Effector memory CD4-positive, alpha-beta T cell (primary cell): ENCODE results near the gene GABRR3.

Experiments used
- DNase-seq, 3 donors: peaks; one replicate each; pipeline ENCODE4 v3.0.0-alpha.2; 2020
- H3K27ac ChIP-seq: 2 replicates; pipeline ENCODE4 v1.7.0; 2013; ENCODE audit warnings: mild to moderate bottlenecking, low read length, moderate library complexity; ENCODE audit not compliant: insufficient read depth, poor library complexity, severe bottlenecking
- H3K27me3 ChIP-seq: replicated peaks from 2 replicates; pipeline ENCODE4 v1.7.0; 2013; ENCODE audit warnings: mild to moderate bottlenecking, low read length; ENCODE audit not compliant: insufficient read depth, control insufficient read depth, poor library complexity, severe bottlenecking
- H3K36me3 ChIP-seq: 2 replicates; pipeline ENCODE4 v1.7.0; 2013; ENCODE audit warnings: mild to moderate bottlenecking, low read length, moderate library complexity; ENCODE audit not compliant: control insufficient read depth, insufficient read depth
- H3K4me1 ChIP-seq: 2 replicates; pipeline ENCODE4 v1.7.0; 2013; ENCODE audit warnings: low read length, mild to moderate bottlenecking; ENCODE audit not compliant: control insufficient read depth, insufficient read depth, poor library complexity, severe bottlenecking
- H3K4me3 ChIP-seq: 2 replicates; pipeline ENCODE4 v1.7.0; 2013; ENCODE audit warnings: low read length, low read depth, mild to moderate bottlenecking; ENCODE audit not compliant: insufficient read depth, poor library complexity, severe bottlenecking
- H3K9me3 ChIP-seq: 2 replicates; pipeline ENCODE4 v1.7.0; 2013; ENCODE audit warnings: mild to moderate bottlenecking, low read length, moderate library complexity; ENCODE audit not compliant: control insufficient read depth

The GABRR3 gene

GRCh38 chr3:98039322-98040024 is 4.4 kb upstream of the GABRR3 start:
- DNase-seq, result peak; percentile 28 to 63 (median 62)
- no peaks in the 10 kb centered on the region for H3K27me3 ChIP-seq
- no peaks in the 10 kb centered on the region for H3K4me1 ChIP-seq
- H3K27ac ChIP-seq, result peak overlapping the region; percentile 84
- no peaks in the 10 kb centered on the region for H3K36me3 ChIP-seq
- peak overlapping the region; percentile 39 for H3K4me3 ChIP-seq
- H3K9me3 ChIP-seq, result no peaks in the 10 kb centered on the region

GRCh38 chr3:98038876-98039275 is 3.8 kb upstream of the GABRR3 start:
- Histone ChIP-seq H3K9me3 (no peaks in the 10 kb centered on the region), H3K4me3 (no peak overlapping the region), H3K27me3 (no peaks in the 10 kb centered on the region), H3K36me3 (no peaks in the 10 kb centered on the region), H3K27ac (peak overlapping the region; percentile 84), H3K4me1 (no peaks in the 10 kb centered on the region)
- DNase-seq, result no peak

- H3K36me3 ChIP-seq, result no peaks in the 10 kb centered on the region
- H3K4me3 ChIP-seq, result no peak overlapping the region
- DNase-seq, result no peak
- H3K4me1 ChIP-seq, result no peaks in the 10 kb centered on the region
- H3K27me3 ChIP-seq, result no peaks in the 10 kb centered on the region
- no peaks in the 10 kb centered on the region for H3K9me3 ChIP-seq
- H3K27ac ChIP-seq, result no peak overlapping the region
Measured at GRCh38 chr3:98038286-98038685, 3.2 kb upstream of the GABRR3 start.

GRCh38 chr3:98034486-98034885 is 629 bp downstream of the GABRR3 start:
- no peak overlapping the region for H3K4me3 ChIP-seq
- DNase-seq, result no peak
- H3K9me3 ChIP-seq, result no peaks in the 10 kb centered on the region
- no peaks in the 10 kb centered on the region for H3K36me3 ChIP-seq
- H3K27me3 ChIP-seq, result no peaks in the 10 kb centered on the region
- no peak overlapping the region for H3K27ac ChIP-seq
- peaks cover 3% of the 10 kb centered on the region for H3K4me1 ChIP-seq

GRCh38 chr3:98034036-98034435 is 1.1 kb downstream of the GABRR3 start:
- H3K27ac ChIP-seq, result no peak overlapping the region
- H3K36me3 ChIP-seq, result no peaks in the 10 kb centered on the region
- H3K4me1 ChIP-seq, result peaks cover 8% of the 10 kb centered on the region
- no peak for DNase-seq
- no peak overlapping the region for H3K4me3 ChIP-seq
- H3K27me3 ChIP-seq, result no peaks in the 10 kb centered on the region
- no peaks in the 10 kb centered on the region for H3K9me3 ChIP-seq

- DNase-seq, result no peak
- Histone ChIP-seq H3K27ac (no peak overlapping the region), H3K4me3 (no peak overlapping the region), H3K27me3 (no peaks in the 10 kb centered on the region), H3K9me3 (no peaks in the 10 kb centered on the region), H3K4me1 (peaks cover 16% of the 10 kb centered on the region), H3K36me3 (no peaks in the 10 kb centered on the region)
Measured at GRCh38 chr3:98032904-98033303, 2.2 kb downstream of the GABRR3 start.

- no peaks in the 10 kb centered on the region for H3K36me3 ChIP-seq
- H3K9me3 ChIP-seq, result no peaks in the 10 kb centered on the region
- peaks cover 16% of the 10 kb centered on the region for H3K4me1 ChIP-seq
- H3K27ac ChIP-seq, result no peak overlapping the region
- DNase-seq, result no peak
- H3K4me3 ChIP-seq, result no peak overlapping the region
- H3K27me3 ChIP-seq, result no peaks in the 10 kb centered on the region
Measured at GRCh38 chr3:98032265-98032664, 2.9 kb downstream of the GABRR3 start.

- Histone ChIP-seq H3K4me3 (peak overlapping the region; percentile 33), H3K27me3 (no peaks in the 10 kb centered on the region), H3K36me3 (no peaks in the 10 kb centered on the region), H3K4me1 (peaks cover 16% of the 10 kb centered on the region), H3K9me3 (no peaks in the 10 kb centered on the region), H3K27ac (peak overlapping the region; percentile 56)
- DNase-seq, result no peak
Measured at GRCh38 chr3:98029083-98029482, 6.0 kb downstream of the GABRR3 start.

GRCh38 chr3:98027085-98027446 is 8.0 kb downstream of the GABRR3 start:
- H3K27me3 ChIP-seq, result no peaks in the 10 kb centered on the region

GRCh38 chr3:98026425-98027084 is 8.6 kb downstream of the GABRR3 start:
- Histone ChIP-seq H3K27me3 (no peaks in the 10 kb centered on the region), H3K27ac (no peak overlapping the region), H3K36me3 (no peaks in the 10 kb centered on the region), H3K4me3 (no peak overlapping the region), H3K4me1 (peaks cover 19% of the 10 kb centered on the region), H3K9me3 (no peaks in the 10 kb centered on the region)
- no peak for DNase-seq

More at GRCh38 chr3:98027085-98027446, 8.0 kb downstream of the GABRR3 start:
- no peaks in the 10 kb centered on the region for H3K9me3 ChIP-seq
- H3K4me1 ChIP-seq, result peaks cover 19% of the 10 kb centered on the region
- H3K4me3 ChIP-seq, result no peak overlapping the region
- no peaks in the 10 kb centered on the region for H3K36me3 ChIP-seq
- DNase-seq, result no peak
- H3K27ac ChIP-seq, result no peak overlapping the region
